GM12878 (cell line): ENCODE data around the gene LMNTD2.

Experiments
- CTCF ChIP-seq, 3 experiments: IDR thresholded peaks in 2 of 3; conservative IDR thresholded peaks in 1 of 3; 2 replicates each; pipeline ENCODE4 v1.5.1; 2011; ENCODE audit warnings: low read depth in 3 of 3, low read length in 3 of 3, mild to moderate bottlenecking in 3 of 3, control low read depth in 2 of 3, moderate library complexity in 2 of 3, inconsistent platforms in 1 of 3, mixed read lengths in 1 of 3; ENCODE audit not compliant: control insufficient read depth in 2 of 3, insufficient read depth in 1 of 3; ENCODE audit errors: extremely low read depth in 1 of 3
- EZH2 ChIP-seq: IDR thresholded peaks from 2 replicates; pipeline ENCODE4 v1.6.1; 2012; ENCODE audit warnings: low read depth, mild to moderate bottlenecking, control low read depth, inconsistent platforms, low read length, borderline replicate concordance; ENCODE audit not compliant: control insufficient read depth
- GABPA ChIP-seq: IDR thresholded peaks from 2 replicates; pipeline ENCODE4 v1.6.1; 2014; ENCODE audit warnings: antibody characterized with exemption, low read depth, mild to moderate bottlenecking, inconsistent platforms
- POLR2AphosphoS5 ChIP-seq: IDR thresholded peaks from 2 replicates; pipeline ENCODE4 v1.6.1; 2011; ENCODE audit warnings: mild to moderate bottlenecking, low read length, inconsistent platforms
- REST ChIP-seq: IDR thresholded peaks from 2 replicates; pipeline ENCODE4 v1.6.1; 2012; ENCODE audit warnings: mild to moderate bottlenecking, low read depth, low read length
- SP1 ChIP-seq: IDR thresholded peaks from one replicate; pipeline ENCODE4 v1.6.1; 2011; ENCODE audit warnings: low read depth, low read length
- TAF1 ChIP-seq: IDR thresholded peaks from 2 replicates; pipeline ENCODE4 v1.6.1; 2011; ENCODE audit warnings: mild to moderate bottlenecking, low read depth, low read length, borderline replicate concordance

DNA sequence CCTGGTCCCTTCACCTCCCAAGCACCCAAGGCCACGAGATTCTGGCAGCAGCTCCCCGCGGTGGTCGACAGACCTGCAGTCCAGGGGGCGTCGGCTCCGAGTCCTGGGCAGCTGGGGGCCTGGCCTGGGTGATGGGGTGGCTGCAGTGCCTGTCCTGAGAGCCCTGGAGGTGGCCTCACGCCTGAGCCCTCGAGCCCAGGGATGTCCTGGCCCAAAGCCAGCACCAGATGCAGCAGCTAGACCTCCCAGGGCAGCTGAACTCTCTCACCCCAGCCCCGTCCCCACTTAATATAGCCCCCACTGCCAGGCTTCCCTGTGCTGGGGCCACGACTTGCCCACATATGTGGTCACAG is 6.6 kb downstream of the LMNTD2 start:
- TF ChIP-seq REST (no peak), TAF1 (no peak), CTCF (IDR thresholded peaks at IDR 0.05 in 2 of 3, conservative IDR thresholded peaks at IDR 0.05 in 1 of 3; ENCODE audit: control insufficient read depth in 2 of 3, extremely low read depth in 1 of 3, insufficient read depth in 1 of 3, low read depth in 3 of 3, low read length in 3 of 3) (no peak), SP1 (no peak), EZH2 (no peak), POLR2AphosphoS5 (no peak), GABPA (no peak)
